ENCODE data around the gene PTTG1IP.
A peak's percentile ranks its signal among the peaks of the same experiment; 100 is the strongest.
"Not testable (repeated sequence)": the region's sequence is repeated elsewhere in the genome, so short reads cannot be mapped to it uniquely, and the experiment has no call there.

The PTTG1IP gene

DNA sequence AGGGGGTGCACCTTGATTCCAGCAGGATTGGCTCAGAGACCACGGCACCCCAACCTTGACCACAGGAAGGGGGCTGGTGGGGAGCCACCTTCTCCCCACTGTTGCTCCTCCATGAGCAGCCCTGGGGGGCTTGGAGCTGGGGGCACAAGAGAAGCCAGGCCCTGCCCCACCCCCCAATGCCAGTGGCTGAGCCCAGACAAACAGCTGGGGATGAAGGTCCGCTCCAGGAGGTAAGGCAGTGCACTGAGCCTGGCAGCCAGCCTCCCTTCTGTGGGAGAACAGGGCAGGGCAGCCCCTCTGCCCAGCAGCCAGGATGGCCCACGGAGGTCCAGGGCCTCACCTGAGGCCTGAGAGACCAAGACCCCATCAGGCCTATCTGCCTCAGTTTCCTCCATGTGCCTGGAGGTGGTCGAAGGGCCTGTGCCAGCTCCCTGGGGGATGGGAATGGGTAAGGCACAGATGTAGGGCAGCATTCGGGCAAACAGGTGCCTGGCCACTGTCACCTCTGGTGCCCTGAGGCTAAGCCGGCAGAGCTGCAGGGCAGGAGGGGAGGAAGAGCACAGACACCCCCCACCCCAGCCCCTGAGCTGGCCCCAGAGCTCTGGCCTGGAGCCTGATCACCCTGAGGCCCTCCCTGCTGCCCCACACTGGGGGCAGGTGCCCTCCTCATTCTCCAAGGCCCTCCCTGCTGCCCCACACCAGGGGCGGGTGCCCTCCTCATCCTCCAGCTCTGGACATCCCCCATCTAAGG is 40.1 kb upstream of the PTTG1IP start:
- no peak for DNase-seq
- no peaks in the 10 kb centered on the region for H3K4me1 ChIP-seq
- H3K4me3 ChIP-seq (ENCODE audit: low read depth, low read length), result no peak overlapping the region
- TF ChIP-seq, protein P1, sequence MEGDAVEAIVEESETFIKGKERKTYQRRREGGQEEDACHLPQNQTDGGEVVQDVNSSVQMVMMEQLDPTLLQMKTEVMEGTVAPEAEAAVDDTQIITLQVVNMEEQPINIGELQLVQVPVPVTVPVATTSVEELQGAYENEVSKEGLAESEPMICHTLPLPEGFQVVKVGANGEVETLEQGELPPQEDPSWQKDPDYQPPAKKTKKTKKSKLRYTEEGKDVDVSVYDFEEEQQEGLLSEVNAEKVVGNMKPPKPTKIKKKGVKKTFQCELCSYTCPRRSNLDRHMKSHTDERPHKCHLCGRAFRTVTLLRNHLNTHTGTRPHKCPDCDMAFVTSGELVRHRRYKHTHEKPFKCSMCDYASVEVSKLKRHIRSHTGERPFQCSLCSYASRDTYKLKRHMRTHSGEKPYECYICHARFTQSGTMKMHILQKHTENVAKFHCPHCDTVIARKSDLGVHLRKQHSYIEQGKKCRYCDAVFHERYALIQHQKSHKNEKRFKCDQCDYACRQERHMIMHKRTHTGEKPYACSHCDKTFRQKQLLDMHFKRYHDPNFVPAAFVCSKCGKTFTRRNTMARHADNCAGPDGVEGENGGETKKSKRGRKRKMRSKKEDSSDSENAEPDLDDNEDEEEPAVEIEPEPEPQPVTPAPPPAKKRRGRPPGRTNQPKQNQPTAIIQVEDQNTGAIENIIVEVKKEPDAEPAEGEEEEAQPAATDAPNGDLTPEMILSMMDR (IDR thresholded peaks at IDR 0.05; ENCODE audit: low read depth, low read length), result no peak
- H3K27me3 ChIP-seq, result peaks cover 11% of the 10 kb centered on the region
- H3K36me3 ChIP-seq, result no peaks in the 10 kb centered on the region
- H3K9me3 ChIP-seq, result no peaks in the 10 kb centered on the region

DNA sequence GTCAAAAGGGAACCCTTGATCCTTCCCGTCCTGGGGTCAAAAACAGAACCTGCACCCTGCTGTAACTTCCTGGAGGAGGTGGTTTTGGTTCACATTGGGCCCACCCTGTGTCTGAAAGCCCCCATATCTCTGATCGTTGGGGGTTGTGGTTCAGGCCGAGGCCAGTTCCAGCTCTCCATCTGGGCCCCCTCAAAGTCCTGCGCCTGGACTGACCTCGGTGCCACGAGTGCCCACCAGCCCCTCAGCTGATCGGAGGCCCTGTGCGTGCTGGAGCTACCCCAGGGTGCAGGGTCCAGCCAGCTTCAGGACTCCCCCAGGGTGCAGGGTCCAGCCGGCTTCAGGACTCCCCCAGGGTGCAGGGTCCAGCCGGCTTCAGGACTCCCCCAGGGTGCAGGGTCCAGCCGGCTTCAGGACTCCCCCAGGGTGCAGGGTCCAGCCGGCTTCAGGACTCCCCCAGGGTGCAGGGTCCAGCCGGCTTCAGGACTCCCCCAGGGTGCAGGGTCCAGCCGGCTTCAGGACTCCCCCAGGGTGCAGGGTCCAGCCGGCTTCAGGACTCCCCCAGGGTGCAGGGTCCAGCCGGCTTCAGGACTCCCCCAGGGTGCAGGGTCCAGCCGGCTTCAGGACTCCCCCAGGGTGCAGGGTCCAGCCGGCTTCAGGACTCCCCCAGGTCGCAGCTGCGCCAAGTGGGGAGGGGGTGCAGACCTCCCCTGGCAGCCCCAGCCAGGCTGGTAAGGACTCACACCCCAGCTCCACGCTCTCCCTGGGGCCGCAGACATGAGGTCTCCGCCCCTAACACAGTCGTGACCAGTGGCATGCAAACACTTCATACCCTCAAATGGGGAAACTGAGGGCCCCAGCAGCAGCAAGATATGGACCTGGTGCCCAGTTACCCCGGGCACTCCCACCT is 39.3 kb upstream of the PTTG1IP start:
- H3K4me1 ChIP-seq; H3K4me3 ChIP-seq (ENCODE audit: low read depth, low read length); DNase-seq; H3K36me3 ChIP-seq; H3K9me3 ChIP-seq; H3K27me3 ChIP-seq: not testable (repeated sequence)

DNA sequence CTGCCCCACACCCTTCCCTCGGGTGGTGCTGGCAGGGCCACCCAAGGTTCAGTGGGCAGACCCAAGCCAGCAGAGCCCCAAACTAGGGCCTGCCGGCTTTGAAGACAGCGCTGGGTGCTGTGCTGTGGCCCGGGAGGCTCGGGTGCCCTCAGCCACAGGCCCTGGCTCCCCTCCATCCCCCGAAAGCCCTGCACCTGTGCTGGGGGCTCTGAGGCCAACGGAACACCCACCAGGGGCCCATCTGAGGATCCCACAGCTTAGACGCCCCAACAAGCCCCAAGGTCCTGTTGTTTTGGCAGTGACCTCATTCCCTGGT is 38.6 kb upstream of the PTTG1IP start:
- TF ChIP-seq, protein P1 (IDR thresholded peaks at IDR 0.05; ENCODE audit: low read depth, low read length), result no peak
- Histone ChIP-seq H3K4me3 (ENCODE audit: low read depth, low read length) (no peak overlapping the region), H3K4me1 (no peaks in the 10 kb centered on the region)

DNA sequence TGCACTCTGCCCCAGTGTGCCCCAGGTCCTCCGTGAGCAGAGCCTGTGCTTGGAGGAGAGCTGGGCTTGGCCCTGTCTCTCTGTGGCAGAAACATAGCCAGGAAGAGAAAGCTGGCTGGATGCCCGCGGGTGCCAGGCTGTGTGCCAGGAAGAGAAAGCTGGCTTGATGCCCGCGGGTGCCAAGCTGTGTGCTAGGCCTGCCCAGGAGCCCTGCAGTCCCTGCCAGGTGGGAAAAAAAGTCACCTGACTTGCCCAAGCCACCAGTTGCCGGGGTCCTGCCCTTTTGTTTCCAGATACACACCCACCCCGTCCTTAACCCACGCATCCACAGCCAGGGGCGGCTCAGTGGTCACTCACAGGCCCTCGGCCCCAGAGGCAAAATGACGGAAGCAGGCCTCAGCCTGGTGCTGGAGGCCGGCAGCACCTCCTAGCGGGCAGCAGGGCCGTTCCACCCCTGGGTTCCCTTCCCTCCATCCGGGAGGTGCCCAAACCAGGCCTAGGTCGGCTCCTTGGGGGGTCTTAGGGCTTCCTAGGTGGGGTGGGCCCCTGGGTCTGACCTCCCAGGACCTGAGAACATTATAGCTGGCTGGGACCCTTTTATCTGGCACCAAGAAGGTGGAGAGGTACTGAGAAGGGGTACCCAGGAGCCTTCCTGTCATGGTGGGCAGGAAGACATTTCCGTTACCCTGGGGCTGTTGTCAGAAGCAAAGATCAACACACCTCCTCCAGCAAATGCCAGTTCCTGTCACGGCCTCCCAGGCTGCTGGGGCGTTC is 38.1 kb upstream of the PTTG1IP start:
- Histone ChIP-seq H3K36me3 (no peaks in the 10 kb centered on the region), H3K4me1 (no peaks in the 10 kb centered on the region), H3K27me3 (no peaks in the 10 kb centered on the region), H3K9me3 (no peaks in the 10 kb centered on the region), H3K4me3 (ENCODE audit: low read depth, low read length) (no peak overlapping the region)
- TF ChIP-seq, protein P1 (IDR thresholded peaks at IDR 0.05; ENCODE audit: low read depth, low read length), result peak; percentile 45
- DNase-seq, result no peak

More for the DNA sequence above, 38.6 kb upstream of the PTTG1IP start:
- H3K9me3 ChIP-seq, result no peaks in the 10 kb centered on the region
- DNase-seq, result no peak
- no peaks in the 10 kb centered on the region for H3K36me3 ChIP-seq
- no peaks in the 10 kb centered on the region for H3K27me3 ChIP-seq

DNA sequence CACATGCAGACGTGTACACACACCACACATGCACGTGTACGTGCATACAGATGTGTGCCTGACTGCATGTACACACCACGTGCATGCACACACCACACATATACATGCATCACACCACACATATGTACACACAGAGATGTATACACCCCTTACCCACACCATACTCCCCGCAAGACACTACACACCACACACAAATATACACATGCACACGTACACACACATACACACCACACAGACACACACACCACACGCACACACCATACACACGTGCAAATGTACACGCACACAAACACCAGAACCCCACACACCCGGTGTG is 37.5 kb upstream of the PTTG1IP start:
- TF ChIP-seq, protein P1 (IDR thresholded peaks at IDR 0.05; ENCODE audit: low read depth, low read length), result no peak
- Histone ChIP-seq H3K4me1 (no peaks in the 10 kb centered on the region), H3K4me3 (ENCODE audit: low read depth, low read length) (no peak overlapping the region), H3K27me3 (no peaks in the 10 kb centered on the region), H3K36me3 (no peaks in the 10 kb centered on the region), H3K9me3 (no peaks in the 10 kb centered on the region)
- DNase-seq, result no peak

DNA sequence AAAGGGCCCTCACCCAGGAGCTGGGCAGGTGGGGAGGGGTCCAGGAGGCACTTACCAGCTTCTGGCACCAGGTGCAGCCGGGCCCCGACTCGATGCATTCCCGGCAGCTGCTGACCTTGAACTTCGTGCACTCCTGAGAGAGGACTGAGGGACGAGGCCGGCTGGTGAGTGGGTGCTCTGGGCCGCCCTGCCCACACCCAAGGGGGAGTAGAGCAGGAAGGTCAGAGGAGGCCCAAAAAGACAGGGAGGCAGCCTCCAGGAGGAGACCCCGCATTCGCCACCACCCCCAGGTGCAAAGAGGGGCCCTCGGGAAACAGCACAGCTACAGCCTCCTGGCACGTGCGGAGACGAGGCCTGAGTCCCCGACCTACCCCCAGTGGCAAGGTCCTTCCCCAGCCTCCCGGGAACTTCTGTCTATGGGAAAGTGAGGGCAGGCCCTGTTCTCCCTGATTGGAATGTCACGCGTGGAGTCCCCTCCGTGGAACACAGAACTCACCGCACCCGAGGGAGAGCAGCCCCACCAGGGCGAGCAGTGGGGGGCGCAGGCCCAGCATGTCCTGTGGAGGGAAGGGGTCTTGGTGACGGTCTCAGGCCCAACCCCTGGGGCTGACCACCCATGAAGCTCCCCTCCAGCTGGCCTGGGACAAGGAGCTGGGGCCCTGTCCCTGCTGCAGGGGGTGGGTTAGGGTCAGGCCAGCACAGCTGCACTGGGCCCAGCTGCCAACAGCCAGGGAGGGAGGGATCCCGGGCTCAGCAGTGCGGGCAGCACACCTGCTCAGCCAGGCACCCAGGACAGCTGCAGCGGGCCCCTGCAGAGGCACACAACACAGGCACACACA is 37.0 kb upstream of the PTTG1IP start:
- no peak overlapping the region for H3K4me3 ChIP-seq (ENCODE audit: low read depth, low read length)
- no peaks in the 10 kb centered on the region for H3K9me3 ChIP-seq
- H3K27me3 ChIP-seq, result no peaks in the 10 kb centered on the region
- H3K4me1 ChIP-seq, result no peaks in the 10 kb centered on the region
- TF ChIP-seq, protein P1 (IDR thresholded peaks at IDR 0.05; ENCODE audit: low read depth, low read length), result no peak
- DNase-seq, result no peak
- no peaks in the 10 kb centered on the region for H3K36me3 ChIP-seq

All from BE2C (cell line).